Lower leg skin (tissue), 4 donors: ENCODE results near the gene DBP. TPM values are rescaled to one million over a fixed set of nuclear protein-coding genes. Genes with fewer than 3 reads are reported as not detected.

Source experiments
- DNase-seq, 2 donors: peaks; one replicate each; pipeline ENCODE4 v3.0.0-alpha.2; 2019; ENCODE audit warnings: low spot score in 2 of 2
- H3K4me3 ChIP-seq: fragments of 200-600 bp; sonication (generic); 2 replicates; pipeline ENCODE4 v1.5.1; 2017; ENCODE audit warnings: mild to moderate bottlenecking, low read depth; ENCODE audit not compliant: poor library complexity, severe bottlenecking
- POLR2A ChIP-seq, 2 donors: fragments of 450-650 bp; IDR thresholded peaks; one replicate each; pipeline ENCODE4 v1.6.1; 2016 to 2017; ENCODE audit warnings: antibody characterized with exemption in 2 of 2, mild to moderate bottlenecking in 1 of 2, moderate library complexity in 1 of 2
- WGBS, 2 donors: methylation state at CpG; one replicate each; pipeline ENCODE4 v1.1.5; 2018; 5-methylcytosine and 5-hydroxymethylcytosine counted together
- intact Hi-C: fragments of 100-400 bp; cut with DNase I; formaldehyde crosslinking; loops from one replicate; pipeline ENCODE4 v1.15.0; 2023; ENCODE audit warnings: low total_unique reads
- total RNA-seq, 4 donors: library from RNA; depleted of rRNA; stranded (reverse); fragments of >200 nt; gene quantifications; one replicate each; pipeline ENCODE4 v1.1.0, GENCODE V29; 2016
- TF ChIP-seq, protein P1 (sequence below), 3 donors: fragments of 450-650 bp; IDR thresholded peaks; one replicate each; pipeline ENCODE4 v1.5.1; 2016; ENCODE audit warnings: antibody characterized with exemption in 3 of 3, mild to moderate bottlenecking in 3 of 3, moderate library complexity in 2 of 3

DBP gene
- total RNA-seq, 4 donors from 2014 or later, result 21.1 to 41.6 (median 24.8) TPM

GRCh38 chr19:48614436-48615230, 22.5 kb downstream of the DBP start, which contains the start of gene FAM83E:
Gene FAM83E (minus strand): TSS chr19:48615076. CDS start chr19:48613372, 1,704 bp downstream.
- H3K4me3 ChIP-seq, result no peak within 1 kb of the TSS
- intact Hi-C loops, result no loop called here
- no peak for DNase-seq
- WGBS, 2 donors, result 39 to 44% methylated on average over 27 to 30 of the region's 31 CpGs
- TF ChIP-seq POLR2A (IDR thresholded peaks at IDR 0.05), result no peak
- TF ChIP-seq, protein P1, sequence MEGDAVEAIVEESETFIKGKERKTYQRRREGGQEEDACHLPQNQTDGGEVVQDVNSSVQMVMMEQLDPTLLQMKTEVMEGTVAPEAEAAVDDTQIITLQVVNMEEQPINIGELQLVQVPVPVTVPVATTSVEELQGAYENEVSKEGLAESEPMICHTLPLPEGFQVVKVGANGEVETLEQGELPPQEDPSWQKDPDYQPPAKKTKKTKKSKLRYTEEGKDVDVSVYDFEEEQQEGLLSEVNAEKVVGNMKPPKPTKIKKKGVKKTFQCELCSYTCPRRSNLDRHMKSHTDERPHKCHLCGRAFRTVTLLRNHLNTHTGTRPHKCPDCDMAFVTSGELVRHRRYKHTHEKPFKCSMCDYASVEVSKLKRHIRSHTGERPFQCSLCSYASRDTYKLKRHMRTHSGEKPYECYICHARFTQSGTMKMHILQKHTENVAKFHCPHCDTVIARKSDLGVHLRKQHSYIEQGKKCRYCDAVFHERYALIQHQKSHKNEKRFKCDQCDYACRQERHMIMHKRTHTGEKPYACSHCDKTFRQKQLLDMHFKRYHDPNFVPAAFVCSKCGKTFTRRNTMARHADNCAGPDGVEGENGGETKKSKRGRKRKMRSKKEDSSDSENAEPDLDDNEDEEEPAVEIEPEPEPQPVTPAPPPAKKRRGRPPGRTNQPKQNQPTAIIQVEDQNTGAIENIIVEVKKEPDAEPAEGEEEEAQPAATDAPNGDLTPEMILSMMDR (IDR thresholded peaks at IDR 0.05), result no peak

DNA sequence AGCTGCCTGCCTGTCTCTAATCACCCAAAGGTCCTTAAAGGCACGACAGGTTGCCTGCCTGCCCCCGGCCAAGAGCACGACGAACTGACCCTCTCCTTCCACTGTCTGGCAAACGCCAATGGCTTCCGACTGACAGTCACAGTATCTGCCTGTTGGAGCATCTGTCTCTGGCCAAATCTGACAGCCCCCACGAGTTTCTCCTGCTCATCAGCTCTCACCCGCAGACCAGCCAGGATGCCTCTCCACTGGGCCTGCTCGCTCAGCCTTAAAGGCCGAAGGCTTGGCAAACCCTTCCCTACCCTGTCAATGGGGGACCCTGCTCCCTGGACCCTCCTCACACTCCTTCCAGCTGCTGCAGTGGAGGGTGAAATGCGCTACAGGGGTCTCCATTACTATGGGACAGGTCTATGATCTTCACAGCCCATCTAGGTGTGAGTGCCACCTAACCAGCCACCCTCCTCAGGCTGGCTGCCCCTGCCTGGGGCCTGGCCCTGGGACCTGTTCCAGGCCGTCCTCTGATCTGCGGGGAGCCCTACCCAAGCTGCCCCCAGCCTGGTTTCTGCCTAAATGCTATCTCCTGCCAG, 23.2 kb downstream of the DBP start:
- WGBS, 2 donors, result 73 to 78% methylated on average over 13 of the region's 13 CpGs
- intact Hi-C loops, result no loop called here
- DNase-seq, result no peak
- no peak overlapping the region for H3K4me3 ChIP-seq
- TF ChIP-seq, protein P1 (IDR thresholded peaks at IDR 0.05), result no peak
- TF ChIP-seq POLR2A (IDR thresholded peaks at IDR 0.05), result no peak

- 83 to 86% methylated on average over 21 to 29 of the region's 39 CpGs for WGBS, 2 donors
- no peak overlapping the region for H3K4me3 ChIP-seq
- intact Hi-C loops, result no loop called here
- DNase-seq, result no peak
- TF ChIP-seq POLR2A (IDR thresholded peaks at IDR 0.05), result no peak
- TF ChIP-seq, protein P1 (IDR thresholded peaks at IDR 0.05), result no peak
These were observed 23.9 kb downstream of the DBP start for GRCh38 chr19:48613024-48613851.

- H3K4me3 ChIP-seq, result no peak overlapping the region
- intact Hi-C loops, result no loop called here
- no peak for DNase-seq
These were observed 25.3 kb downstream of the DBP start for GRCh38 chr19:48611872-48612271.

GRCh38 chr19:48609571-48610108, 27.5 kb downstream of the DBP start:
- intact Hi-C loops, result no loop called here
- TF ChIP-seq, protein P1 (IDR thresholded peaks at IDR 0.05), result no peak
- TF ChIP-seq POLR2A (IDR thresholded peaks at IDR 0.05), result no peak
- 91% methylated on average over 20 of the region's 20 CpGs for WGBS, 2 donors

More at GRCh38 chr19:48611872-48612271, 25.3 kb downstream of the DBP start:
- WGBS, 2 donors, result 85 to 87% methylated on average over 14 of the region's 14 CpGs
- TF ChIP-seq, protein P1 (IDR thresholded peaks at IDR 0.05), result no peak
- no peak for TF ChIP-seq POLR2A (IDR thresholded peaks at IDR 0.05)

More at GRCh38 chr19:48609571-48610108, 27.5 kb downstream of the DBP start:
- H3K4me3 ChIP-seq, result no peak overlapping the region
- no peak for DNase-seq
